HEK293 (cell line): ENCODE measurements around the gene CDK6.

ENCODE experiments used
- ATF2 ChIP-seq: fragments of 450-650 bp; formaldehyde crosslinking; IDR thresholded peaks from 2 replicates; pipeline ENCODE4 v1.5.1; 2016; ENCODE audit warnings: missing biosample characterization, missing genetic modification characterization, low read depth
- CTCF ChIP-seq: fragments of 450-650 bp; formaldehyde crosslinking; IDR thresholded peaks from 2 replicates; pipeline ENCODE4 v1.5.1; 2016; ENCODE audit warnings: missing biosample characterization, missing genetic modification characterization
- REST ChIP-seq: fragments of 450-650 bp; formaldehyde crosslinking; IDR thresholded peaks from 2 replicates; pipeline ENCODE4 v1.5.1; 2016; ENCODE audit warnings: missing biosample characterization, missing genetic modification characterization
- ZNF148 ChIP-seq: fragments of 450-650 bp; formaldehyde crosslinking; IDR thresholded peaks from 2 replicates; pipeline ENCODE4 v1.5.0; 2017; ENCODE audit warnings: missing biosample characterization, missing genetic modification characterization, borderline replicate concordance
- ZNF660 ChIP-seq: fragments of 450-650 bp; IDR thresholded peaks from 2 replicates; pipeline ENCODE4 v1.5.1; 2018; ENCODE audit warnings: missing biosample characterization, mild to moderate bottlenecking, missing genetic modification characterization

GRCh38 chr7:92817398-92817797, 19.0 kb downstream of the CDK6 start:
- no peak for TF ChIP-seq ZNF660 (tag by site-specific recombination)
- TF ChIP-seq CTCF (tag by site-specific recombination), result no peak
- no peak for TF ChIP-seq ATF2 (tag by site-specific recombination)
- TF ChIP-seq REST (tag by site-specific recombination), result no peak
- TF ChIP-seq ZNF148 (tag by site-specific recombination), result no peak
